CD4-positive, alpha-beta T cell (primary cell): Measurements from ENCODE around the gene ZNF646. TPM values are rescaled to one million over a fixed set of nuclear protein-coding genes. Genes with fewer than 3 reads are reported as not detected.

Experiments
- ATAC-seq: fragments of 200-7000 bp; cut with Tn5 transposase; one replicate; pipeline ENCODE4 v1.10.0; 2022; ENCODE audit warnings: mild to moderate bottlenecking; ENCODE audit not compliant: poor library complexity
- CTCF ChIA-PET: fragments of 350-600 bp; sonication (Branson Sonifier 250); formaldehyde crosslinking; loops from one replicate; lab custom pipeline; 2021; ENCODE audit warnings: antibody characterized with exemption, inconsistent platforms; lab: Charles Lee
- POLR2A ChIA-PET: fragments of 350-600 bp; sonication (Branson Sonifier 250); formaldehyde crosslinking; loops from one replicate; lab custom pipeline; 2021; ENCODE audit warnings: antibody characterized with exemption, inconsistent platforms; lab: Charles Lee
- DNase-seq, 14 experiments: peaks; one replicate each; pipeline ENCODE4 v3.0.0-alpha.2; 2013 to 2020; ENCODE audit warnings: mixed read lengths in 2 of 14
- H3K27ac ChIP-seq, 2 donors: one replicate each; pipeline versions ENCODE4 v1.5.1 to v1.7.0; 2013; ENCODE audit warnings: low read length in 2 of 2, low read depth in 1 of 2, mild to moderate bottlenecking in 1 of 2
- H3K27me3 ChIP-seq, 2 experiments: 1 replicate in 1 of 2; 2 replicates in 1 of 2; pipeline versions ENCODE4 v1.6.1 to v1.7.0; 2013; ENCODE audit warnings: low read length in 2 of 2, control low read depth in 1 of 2, mild to moderate bottlenecking in 1 of 2, moderate library complexity in 1 of 2; ENCODE audit not compliant: insufficient read depth in 2 of 2, control insufficient read depth in 1 of 2
- H3K36me3 ChIP-seq: one replicate; pipeline ENCODE4 v1.6.1; 2013; ENCODE audit warnings: low read length, control low read depth; ENCODE audit not compliant: insufficient read depth
- H3K4me1 ChIP-seq: one replicate; pipeline ENCODE4 v1.6.1; 2013; ENCODE audit warnings: low read length, control low read depth; ENCODE audit not compliant: insufficient read depth
- H3K4me3 ChIP-seq: one replicate; pipeline ENCODE4 v1.5.1; 2013; ENCODE audit warnings: mild to moderate bottlenecking, low read length, moderate library complexity
- H3K9me3 ChIP-seq, 2 experiments: 1 replicate in 1 of 2; 2 replicates in 1 of 2; pipeline versions ENCODE4 v1.6.1 to v1.7.0; 2013; ENCODE audit warnings: low read length in 2 of 2, mild to moderate bottlenecking in 2 of 2, control low read depth in 1 of 2, moderate library complexity in 1 of 2; ENCODE audit not compliant: control insufficient read depth in 1 of 2, insufficient read depth in 1 of 2
- H3K27ac Mint-ChIP-seq: one replicate; pipeline ENCODE4 v1.8.0; 2020; ENCODE audit warnings: mixed read lengths
- H3K27me3 Mint-ChIP-seq: one replicate; pipeline ENCODE4 v1.8.0; 2021; ENCODE audit warnings: mixed read lengths
- H3K36me3 Mint-ChIP-seq: one replicate; pipeline ENCODE4 v1.8.0; 2021; ENCODE audit warnings: low read depth, mixed read lengths
- H3K4me1 Mint-ChIP-seq: one replicate; pipeline ENCODE4 v1.8.0; 2021; ENCODE audit warnings: low read depth, mixed read lengths
- H3K4me3 Mint-ChIP-seq: one replicate; pipeline ENCODE4 v1.8.0; 2020; ENCODE audit warnings: mild to moderate bottlenecking, mixed read lengths
- H3K9me3 Mint-ChIP-seq: one replicate; pipeline ENCODE4 v1.8.0; 2020; ENCODE audit warnings: mixed read lengths
- intact Hi-C, 2 experiments: fragments of 100-400 bp; cut with DNase I in 1 of 2; cut with micrococcal nuclease in 1 of 2; formaldehyde crosslinking; loops; one replicate each; pipeline versions ENCODE4 v1.15.1 to v1.9.0; 2023 to 2025; cut with DNase I, micrococcal nuclease
- total RNA-seq, 174 experiments: library from RNA in 2 of 174; stranded (reverse) in 2 of 174; gene quantifications; one replicate each; pipeline ENCODE4 v1.2.3 and lab custom pipeline; 2021 to 2026
- TF ChIP-seq, protein P1 (sequence below): fragments of 200-600 bp; IDR thresholded peaks from one replicate; pipeline ENCODE4 v1.8.0; 2022; ENCODE audit warnings: antibody characterized with exemption, mild to moderate bottlenecking

Gene ZNF646
- total RNA-seq, 2 experiments from 2014 or later: 14.3 to 16.6 TPM

DNA sequence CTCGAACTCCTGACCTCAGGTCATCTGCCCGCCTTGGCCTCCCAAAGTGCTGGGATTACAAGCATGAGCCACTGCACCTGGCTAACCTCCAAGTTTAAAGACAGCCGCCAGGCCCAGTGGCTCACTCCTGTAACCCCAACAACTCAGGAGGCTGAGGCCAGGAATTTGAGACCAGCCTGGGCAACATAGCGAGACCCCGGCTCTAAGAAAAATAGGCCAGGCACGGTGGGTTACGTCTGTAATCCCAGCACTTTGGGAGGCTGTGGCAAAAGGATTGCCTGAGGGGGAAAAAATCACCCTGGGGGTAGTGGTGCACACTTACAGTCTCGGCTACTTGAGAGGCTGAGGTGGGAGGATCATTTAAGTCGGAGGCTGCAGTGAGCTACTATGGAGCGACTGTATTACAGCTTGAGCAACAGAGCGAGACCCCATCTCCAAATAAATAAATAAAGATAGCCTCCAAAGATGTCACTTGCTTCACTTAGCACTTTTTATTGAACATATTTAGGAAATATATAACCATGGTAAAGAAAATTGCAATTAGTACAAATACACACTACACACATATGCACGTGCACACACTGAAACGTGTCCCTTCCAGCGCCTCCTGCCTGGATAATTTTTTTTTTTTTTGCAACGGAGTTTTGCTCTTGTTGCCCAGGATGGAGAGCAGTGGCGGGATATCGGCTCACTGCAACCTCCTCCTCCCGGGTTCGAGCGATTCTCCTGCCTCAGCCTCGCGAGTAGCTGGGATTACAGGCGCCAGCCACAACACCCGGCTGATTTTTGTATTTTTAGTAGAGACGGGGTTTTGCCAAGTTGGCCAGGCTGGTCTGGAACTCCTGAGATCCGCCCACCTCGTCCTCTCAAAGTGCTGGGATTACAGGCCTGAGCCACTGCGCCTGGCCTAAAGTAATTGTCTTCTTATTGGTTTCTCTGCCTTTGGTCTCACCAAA is 32.6 kb downstream of the ZNF646 start:
- peaks cover 25% of the 10 kb centered on the region for H3K4me1 ChIP-seq
- Mint-ChIP-seq H3K9me3 (no peaks in the 10 kb centered on the region), H3K27me3 (no peaks in the 10 kb centered on the region), H3K4me3 (peak overlapping the region; percentile 76), H3K27ac (peak overlapping the region; percentile 53), H3K36me3 (peaks cover 20% of the 10 kb centered on the region), H3K4me1 (peaks cover 13% of the 10 kb centered on the region)
- H3K27me3 ChIP-seq: no peaks in the 10 kb centered on the region
- CTCF ChIA-PET: interaction anchor here (2.4 kb wide), 1 partner anchor 35 kb away, joined by 7 read pairs; no protein-coding TSS in a partner anchor
- intact Hi-C loops: loop anchor here in 1 of 2 experiments (5.0 kb wide), 1 partner anchor 36 kb away; no protein-coding TSS in a partner anchor
- ATAC-seq (no peak), DNase-seq (no peak)
- H3K27ac ChIP-seq: no peak overlapping the region
- POLR2A ChIA-PET: interaction anchor here (1.0 to 2.3 kb wide), 2 partner anchors 11 to 35 kb away, joined by 3 to 12 read pairs; partner anchors contain the start of gene KAT8
- TF ChIP-seq, protein P1, sequence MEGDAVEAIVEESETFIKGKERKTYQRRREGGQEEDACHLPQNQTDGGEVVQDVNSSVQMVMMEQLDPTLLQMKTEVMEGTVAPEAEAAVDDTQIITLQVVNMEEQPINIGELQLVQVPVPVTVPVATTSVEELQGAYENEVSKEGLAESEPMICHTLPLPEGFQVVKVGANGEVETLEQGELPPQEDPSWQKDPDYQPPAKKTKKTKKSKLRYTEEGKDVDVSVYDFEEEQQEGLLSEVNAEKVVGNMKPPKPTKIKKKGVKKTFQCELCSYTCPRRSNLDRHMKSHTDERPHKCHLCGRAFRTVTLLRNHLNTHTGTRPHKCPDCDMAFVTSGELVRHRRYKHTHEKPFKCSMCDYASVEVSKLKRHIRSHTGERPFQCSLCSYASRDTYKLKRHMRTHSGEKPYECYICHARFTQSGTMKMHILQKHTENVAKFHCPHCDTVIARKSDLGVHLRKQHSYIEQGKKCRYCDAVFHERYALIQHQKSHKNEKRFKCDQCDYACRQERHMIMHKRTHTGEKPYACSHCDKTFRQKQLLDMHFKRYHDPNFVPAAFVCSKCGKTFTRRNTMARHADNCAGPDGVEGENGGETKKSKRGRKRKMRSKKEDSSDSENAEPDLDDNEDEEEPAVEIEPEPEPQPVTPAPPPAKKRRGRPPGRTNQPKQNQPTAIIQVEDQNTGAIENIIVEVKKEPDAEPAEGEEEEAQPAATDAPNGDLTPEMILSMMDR: no peak
- H3K4me3 ChIP-seq: no peak overlapping the region
- H3K9me3 ChIP-seq: no peaks in the 10 kb centered on the region
- peaks cover 10% of the 10 kb centered on the region for H3K36me3 ChIP-seq

DNA sequence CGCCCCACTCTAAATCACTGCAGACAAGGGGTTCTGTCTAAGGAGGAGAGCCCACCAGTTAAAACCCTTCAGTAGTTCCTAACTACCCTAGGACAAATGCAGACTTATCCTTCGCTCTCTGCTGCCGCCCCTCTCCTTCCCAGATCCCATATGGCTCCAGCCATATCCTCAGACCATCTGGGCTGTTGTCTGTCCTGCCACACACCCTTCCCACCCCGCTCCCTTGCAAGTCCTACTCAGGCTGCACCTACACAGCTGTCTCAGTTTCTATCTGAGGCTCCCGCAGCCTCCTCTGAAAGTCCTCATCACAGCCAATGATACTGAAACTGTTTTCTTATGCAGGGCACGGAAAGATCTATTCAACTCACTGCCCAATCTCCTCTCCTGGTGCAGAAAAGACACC is 33.2 kb downstream of the ZNF646 start:
- no peaks in the 10 kb centered on the region for H3K27me3 Mint-ChIP-seq
- H3K36me3 Mint-ChIP-seq: peaks cover 22% of the 10 kb centered on the region
- TF ChIP-seq, protein P1: no peak
- Histone ChIP-seq H3K9me3 (no peaks in the 10 kb centered on the region), H3K27me3 (no peaks in the 10 kb centered on the region), H3K27ac (no peak overlapping the region), H3K4me1 (peaks cover 25% of the 10 kb centered on the region), H3K36me3 (peaks cover 16% of the 10 kb centered on the region), H3K4me3 (peak overlapping the region; percentile 59)
- CTCF ChIA-PET: interaction anchor here (1.0 to 2.4 kb wide), 2 partner anchors 13 to 35 kb away, joined by 4 to 7 read pairs; partner anchors contain the start of gene VKORC1
- POLR2A ChIA-PET: interaction anchor here (1.5 to 2.3 kb wide), 2 partner anchors 10 to 72 kb away, joined by 3 to 12 read pairs; partner anchors contain the start of genes FUS and KAT8
- DNase-seq (no peak), ATAC-seq (no peak)
- peak overlapping the region; percentile 76 for H3K4me3 Mint-ChIP-seq
- peaks cover 13% of the 10 kb centered on the region for H3K4me1 Mint-ChIP-seq
- intact Hi-C loops: loop anchor here in 1 of 2 experiments (5.0 kb wide), 1 partner anchor 35 kb away; no protein-coding TSS in a partner anchor
- H3K27ac Mint-ChIP-seq: peak overlapping the region; percentile 53
- H3K9me3 Mint-ChIP-seq: no peaks in the 10 kb centered on the region

- CTCF ChIA-PET: interaction anchor here (1.0 to 2.4 kb wide), 2 partner anchors 14 to 34 kb away, joined by 4 to 7 read pairs; partner anchors contain the start of gene VKORC1
Measured at GRCh38 chr16:31108035-31108793, 34.0 kb downstream of the ZNF646 start, which contains the start of gene BCKDK. TSS of gene BCKDK (plus strand) at chr16:31108386. CDS start at chr16:31109224, 838 bp downstream.

More at GRCh38 chr16:31108035-31108793, 34.0 kb downstream of the ZNF646 start, which contains the start of gene BCKDK:
- Mint-ChIP-seq H3K27me3 (no peaks in the 10 kb centered on the region), H3K36me3 (peaks cover 26% of the 10 kb centered on the region), H3K4me1 (peaks cover 13% of the 10 kb centered on the region), H3K27ac (peak within 1 kb of the TSS; percentile 53), H3K4me3 (peak within 1 kb of the TSS; percentile 76), H3K9me3 (no peaks in the 10 kb centered on the region)
- ATAC-seq: peak; percentile 78
- peak; percentile 22 to 76 (median 50) for DNase-seq
- TF ChIP-seq, protein P1: no peak
- POLR2A ChIA-PET: interaction anchor here (1.5 to 2.3 kb wide), 2 partner anchors 9 to 72 kb away, joined by 3 to 12 read pairs; partner anchors contain the start of genes FUS and KAT8
- H3K27me3 ChIP-seq: no peaks in the 10 kb centered on the region
- peak within 1 kb of the TSS in 1 of 2 donors; percentile 60 for H3K27ac ChIP-seq
- H3K4me3 ChIP-seq: peak within 1 kb of the TSS; percentile 59
- H3K36me3 ChIP-seq: peaks cover 18% of the 10 kb centered on the region
- H3K4me1 ChIP-seq: peaks cover 25% of the 10 kb centered on the region
- intact Hi-C loops: loop anchor here in 1 of 2 experiments (5.0 kb wide), 1 partner anchor 34 kb away; no protein-coding TSS in a partner anchor
- H3K9me3 ChIP-seq: no peaks in the 10 kb centered on the region
